SU-DHL-6 (cell line): ENCODE measurements around the gene CYSTM1.

Experiments
- H2AFZ ChIP-seq: fragments of 200-600 bp; sonication (generic); 2 replicates; pipeline ENCODE4 v1.6.1; 2014; ENCODE audit warnings: low read depth, mild to moderate bottlenecking, moderate library complexity, mixed read lengths, antibody characterized with exemption, low read length; ENCODE audit not compliant: severe bottlenecking
- H3F3A ChIP-seq: fragments of 200-600 bp; shearing (Covaris generic); 2 replicates; pipeline ENCODE4 v1.6.0; 2016; ENCODE audit warnings: antibody characterized with exemption, mild to moderate bottlenecking; ENCODE audit not compliant: insufficient read depth
- H3K27ac ChIP-seq: fragments of 200-600 bp; sonication (generic); 2 replicates; pipeline ENCODE4 v1.5.1; 2016; ENCODE audit warnings: low read depth, mild to moderate bottlenecking, low read length, moderate library complexity, mixed read lengths
- H3K27me3 ChIP-seq: fragments of 200-600 bp; sonication (generic), shearing (Covaris generic); 2 replicates; pipeline ENCODE4 v1.6.0; 2014; ENCODE audit warnings: mild to moderate bottlenecking, low read length
- H3K36me3 ChIP-seq: fragments of 200-600 bp; sonication (generic); 2 replicates; pipeline ENCODE4 v1.6.1; 2014; ENCODE audit warnings: mild to moderate bottlenecking, low read length, mixed read lengths
- H3K4me2 ChIP-seq: fragments of 300-600, 200-600 bp; shearing (Covaris generic), sonication (generic); 2 replicates; pipeline ENCODE4 v1.6.0; 2014; ENCODE audit warnings: low read length, low read depth, mild to moderate bottlenecking; ENCODE audit not compliant: poor library complexity, severe bottlenecking
- H3K4me3 ChIP-seq: fragments of 200-600 bp; sonication (generic); 2 replicates; pipeline ENCODE4 v1.5.1; 2014; ENCODE audit warnings: antibody characterized with exemption, low read length, mild to moderate bottlenecking, mixed read lengths; ENCODE audit not compliant: insufficient read depth, poor library complexity, severe bottlenecking
- H3K79me2 ChIP-seq: fragments of 200-600 bp; sonication (generic); 2 replicates; pipeline ENCODE4 v1.6.1; 2014; ENCODE audit warnings: mild to moderate bottlenecking, low read length, moderate library complexity; ENCODE audit not compliant: insufficient read depth
- H3K9ac ChIP-seq: fragments of 200-600 bp; sonication (generic); 2 replicates; pipeline ENCODE4 v1.7.0; 2014; ENCODE audit warnings: mild to moderate bottlenecking, low read length
- H3K9me2 ChIP-seq: fragments of 200-600 bp; sonication (generic); replicated peaks from 2 replicates; pipeline ENCODE4 v1.6.1; 2014; ENCODE audit warnings: low read length; ENCODE audit not compliant: insufficient read depth
- H3K9me3 ChIP-seq: fragments of 200-600 bp; sonication (generic); 2 replicates; pipeline ENCODE4 v1.6.1; 2014; ENCODE audit warnings: low read length, mixed read lengths; ENCODE audit not compliant: insufficient read depth
- H4K20me1 ChIP-seq: fragments of 200-600 bp; sonication (generic); 2 replicates; pipeline ENCODE4 v1.6.1; 2014; ENCODE audit warnings: low read depth, mild to moderate bottlenecking, antibody characterized with exemption, low read length, moderate library complexity, mixed read lengths
- EZH2phosphoT487 ChIP-seq: fragments of 200-600 bp; sonication (generic), shearing (Covaris generic); conservative IDR thresholded peaks from 2 replicates; pipeline ENCODE4 v1.6.1; 2018; ENCODE audit warnings: mild to moderate bottlenecking, antibody characterized with exemption, low read length, moderate library complexity, mixed read lengths
- TF ChIP-seq, protein P1 (sequence below): fragments of 200-600 bp; sonication (generic); IDR thresholded peaks from one replicate; pipeline ENCODE4 v1.5.1; 2017; ENCODE audit warnings: antibody characterized with exemption, mild to moderate bottlenecking, low read length, moderate library complexity; ENCODE audit not compliant: insufficient read depth, poor library complexity, severe bottlenecking

CYSTM1 gene

DNA sequence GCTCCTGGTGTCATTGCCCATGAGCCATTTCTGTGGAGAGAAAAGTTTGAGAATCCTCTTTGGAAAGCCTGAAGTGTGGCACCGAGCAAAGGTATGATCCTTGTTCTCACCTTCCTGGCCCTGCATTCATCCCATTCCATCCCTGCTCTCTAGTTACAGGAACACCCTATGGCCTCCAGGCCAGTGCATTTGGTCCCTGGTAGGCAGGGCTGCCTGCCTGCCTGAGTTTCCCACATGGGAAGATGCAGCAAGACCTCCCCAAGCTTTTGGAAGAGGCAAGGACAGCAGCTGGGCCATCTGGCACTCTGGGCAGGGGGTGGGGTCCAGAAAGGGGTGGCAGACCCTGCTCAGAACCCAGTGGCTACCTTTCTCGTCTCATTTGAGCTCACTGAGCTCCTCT is 24.8 kb upstream of the CYSTM1 start:
- Histone ChIP-seq H3K9me2 (no peaks in the 10 kb centered on the region), H3K79me2 (no peaks in the 10 kb centered on the region), H3K27ac (no peak overlapping the region), H4K20me1 (no peaks in the 10 kb centered on the region; the same call in 1 of the 2 replicates), H3K36me3 (no peaks in the 10 kb centered on the region), H3K4me3 (no peak overlapping the region), H2AFZ (no peak overlapping the region), H3K4me2 (no peak overlapping the region), H3K27me3 (no peaks in the 10 kb centered on the region), H3K9ac (no peak overlapping the region), H3K9me3 (no peaks in the 10 kb centered on the region), H3F3A (no peaks in the 10 kb centered on the region)
- no peak for TF ChIP-seq EZH2phosphoT487
- TF ChIP-seq, protein P1, sequence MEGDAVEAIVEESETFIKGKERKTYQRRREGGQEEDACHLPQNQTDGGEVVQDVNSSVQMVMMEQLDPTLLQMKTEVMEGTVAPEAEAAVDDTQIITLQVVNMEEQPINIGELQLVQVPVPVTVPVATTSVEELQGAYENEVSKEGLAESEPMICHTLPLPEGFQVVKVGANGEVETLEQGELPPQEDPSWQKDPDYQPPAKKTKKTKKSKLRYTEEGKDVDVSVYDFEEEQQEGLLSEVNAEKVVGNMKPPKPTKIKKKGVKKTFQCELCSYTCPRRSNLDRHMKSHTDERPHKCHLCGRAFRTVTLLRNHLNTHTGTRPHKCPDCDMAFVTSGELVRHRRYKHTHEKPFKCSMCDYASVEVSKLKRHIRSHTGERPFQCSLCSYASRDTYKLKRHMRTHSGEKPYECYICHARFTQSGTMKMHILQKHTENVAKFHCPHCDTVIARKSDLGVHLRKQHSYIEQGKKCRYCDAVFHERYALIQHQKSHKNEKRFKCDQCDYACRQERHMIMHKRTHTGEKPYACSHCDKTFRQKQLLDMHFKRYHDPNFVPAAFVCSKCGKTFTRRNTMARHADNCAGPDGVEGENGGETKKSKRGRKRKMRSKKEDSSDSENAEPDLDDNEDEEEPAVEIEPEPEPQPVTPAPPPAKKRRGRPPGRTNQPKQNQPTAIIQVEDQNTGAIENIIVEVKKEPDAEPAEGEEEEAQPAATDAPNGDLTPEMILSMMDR = no peak

- Histone ChIP-seq H3K4me2 (no peak overlapping the region), H3K9me2 (no peaks in the 10 kb centered on the region), H3K27ac (no peak overlapping the region), H4K20me1 (no peaks in the 10 kb centered on the region), H3K79me2 (no peaks in the 10 kb centered on the region), H3K36me3 (no peaks in the 10 kb centered on the region), H3K9me3 (no peaks in the 10 kb centered on the region), H2AFZ (no peak overlapping the region), H3K27me3 (no peaks in the 10 kb centered on the region), H3K4me3 (no peak overlapping the region), H3F3A (no peaks in the 10 kb centered on the region), H3K9ac (no peak overlapping the region)
- TF ChIP-seq EZH2phosphoT487 = no peak
- TF ChIP-seq, protein P1 = no peak
Observed at GRCh38 chr5:140151144-140152021, 23.6 kb upstream of the CYSTM1 start.

- no peaks in the 10 kb centered on the region for H4K20me1 ChIP-seq
- no peaks in the 10 kb centered on the region for H3K9me2 ChIP-seq
- H3K27me3 ChIP-seq = no peaks in the 10 kb centered on the region
- no peaks in the 10 kb centered on the region for H3F3A ChIP-seq
- H2AFZ ChIP-seq = no peak overlapping the region
- no peak overlapping the region for H3K4me2 ChIP-seq
- no peaks in the 10 kb centered on the region for H3K9me3 ChIP-seq
- TF ChIP-seq, protein P1 = no peak
- no peak for TF ChIP-seq EZH2phosphoT487
- no peaks in the 10 kb centered on the region for H3K36me3 ChIP-seq
- H3K27ac ChIP-seq = no peak overlapping the region
- H3K4me3 ChIP-seq = no peak overlapping the region
- no peak overlapping the region for H3K9ac ChIP-seq
- H3K79me2 ChIP-seq = no peaks in the 10 kb centered on the region
Observed at GRCh38 chr5:140152022-140152999, 22.7 kb upstream of the CYSTM1 start.
